GM12878 (cell line): ENCODE measurements around the gene ADK. TPM values are rescaled to one million over a fixed set of nuclear protein-coding genes. Genes with fewer than 3 reads are reported as not detected.

Source experiments
- ATAC-seq: fragments of 200-7000 bp; cut with Tn5 transposase; 3 replicates; pipeline ENCODE4 v1.9.1; 2020; ENCODE audit warnings: mild to moderate bottlenecking, moderate library complexity
- BruUV-seq: library from RNA; stranded (reverse); fragments of 400-500 nt; replicated peaks from 2 replicates; lab custom pipeline; 2021; lab: Mats Ljungman, UMichigan
- CTCF ChIA-PET: fragments of 300-600 bp; sonication (Branson Sonifier 250); formaldehyde crosslinking; extraction: SDS; loops from one replicate; lab custom pipeline; 2021; ENCODE audit warnings: inconsistent platforms; lab: Yijun Ruan, JAX
- POLR2A ChIA-PET: fragments of 350-600 bp; formaldehyde crosslinking; extraction: SDS; loops from one replicate; lab custom pipeline; 2021; ENCODE audit warnings: inconsistent platforms; lab: Charles Lee
- RAD21 ChIA-PET: fragments of 300-600 bp; sonication (Branson Sonifier 250); formaldehyde crosslinking; loops from one replicate; lab custom pipeline; 2023; ENCODE audit warnings: antibody characterized with exemption; ENCODE audit not compliant: unreplicated experiment; lab: Charles Lee
- SMC1A ChIA-PET: fragments of 300-600 bp; sonication (Branson Sonifier 250); formaldehyde crosslinking; loops from one replicate; lab custom pipeline; 2023; ENCODE audit not compliant: unreplicated experiment, uncharacterized antibody; lab: Charles Lee
- DNase-seq: peaks from one replicate; pipeline ENCODE4 v3.0.0-alpha.2; 2011; ENCODE audit warnings: low read depth, low spot score
- FAIRE-seq: peaks from 3 replicates; lab custom pipeline; 2011; peaks lifted over from hg19 to GRCh38; lab: Jason Lieb, UNC
- H2AFZ ChIP-seq: 2 replicates; pipeline ENCODE4 v1.6.0; 2011; ENCODE audit warnings: low read depth, low read length, control low read depth; ENCODE audit not compliant: control insufficient read depth
- H3K27ac ChIP-seq: 2 replicates; pipeline ENCODE4 v1.5.1; 2011; ENCODE audit warnings: control low read depth; ENCODE audit not compliant: control insufficient read depth, insufficient read depth
- H3K27me3 ChIP-seq, 2 experiments: replicated peaks in 1 of 2; 2 replicates each; pipeline versions ENCODE4 v1.6.0 to v1.6.1; 2011; ENCODE audit warnings: low read length in 1 of 2; ENCODE audit not compliant: control insufficient read depth in 2 of 2, insufficient read depth in 2 of 2
- H3K36me3 ChIP-seq, 2 experiments: 2 replicates each; pipeline ENCODE4 v1.5.1; 2011; ENCODE audit warnings: low read length in 1 of 2; ENCODE audit not compliant: control insufficient read depth in 2 of 2, insufficient read depth in 2 of 2
- H3K4me1 ChIP-seq: 2 replicates; pipeline ENCODE4 v1.6.1; 2011; ENCODE audit warnings: mild to moderate bottlenecking, low read length, moderate library complexity, mixed read lengths; ENCODE audit not compliant: control insufficient read depth, insufficient read depth
- H3K4me2 ChIP-seq: 2 replicates; pipeline ENCODE4 v1.6.0; 2011; ENCODE audit warnings: control low read depth; ENCODE audit not compliant: control insufficient read depth, insufficient read depth
- H3K4me3 ChIP-seq: fragments of 200-600 bp; sonication (generic); 2 replicates; pipeline ENCODE4 v1.5.1; 2016
- H3K79me2 ChIP-seq: 2 replicates; pipeline ENCODE4 v1.6.0; 2011; ENCODE audit warnings: low read length; ENCODE audit not compliant: control insufficient read depth, insufficient read depth
- H3K9ac ChIP-seq: 2 replicates; pipeline ENCODE4 v1.8.0; 2011; ENCODE audit warnings: low read length, control low read depth, mixed read lengths; ENCODE audit not compliant: control insufficient read depth, insufficient read depth
- H3K9me3 ChIP-seq: replicated peaks from 3 replicates; pipeline ENCODE4 v1.5.1; 2011; ENCODE audit warnings: mild to moderate bottlenecking, low read length; ENCODE audit not compliant: control insufficient read depth, insufficient read depth
- H4K20me1 ChIP-seq: 2 replicates; pipeline ENCODE4 v1.6.0; 2011; ENCODE audit not compliant: control insufficient read depth, insufficient read depth
- ASH2L ChIP-seq: fragments of 300-600, 200-600 bp; sonication (generic); IDR thresholded peaks from 2 replicates; pipeline ENCODE4 v1.6.1; 2017; ENCODE audit warnings: low read depth, mild to moderate bottlenecking, borderline replicate concordance
- BCL3 ChIP-seq: IDR thresholded peaks from 2 replicates; pipeline ENCODE4 v1.6.1; 2011; ENCODE audit warnings: borderline replicate concordance, low read depth, mild to moderate bottlenecking, moderate library complexity, low read length; ENCODE audit not compliant: insufficient read depth, poor library complexity, severe bottlenecking
- CEBPB ChIP-seq, 2 experiments: fragments of 150-350 bp in 1 of 2; IDR thresholded peaks; 2 replicates each; pipeline ENCODE4 v1.6.1; 2012 to 2014; ENCODE audit warnings: low read depth in 2 of 2, low read length in 2 of 2, borderline replicate concordance in 1 of 2, inconsistent platforms in 1 of 2
- FOS ChIP-seq: IDR thresholded peaks from 3 replicates; pipeline ENCODE4 v1.6.1; 2011; ENCODE audit warnings: borderline replicate concordance; ENCODE audit not compliant: insufficient read length; ENCODE audit errors: extremely low read depth
- FOXK2 ChIP-seq: fragments of 450-650 bp; IDR thresholded peaks from 2 replicates; pipeline ENCODE4 v1.6.1; 2017; ENCODE audit warnings: mild to moderate bottlenecking, moderate library complexity
- FOXM1 ChIP-seq: IDR thresholded peaks from 2 replicates; pipeline ENCODE4 v1.6.1; 2012; ENCODE audit warnings: low read depth, mild to moderate bottlenecking, inconsistent platforms, low read length, moderate library complexity
- HCFC1 ChIP-seq: fragments of 150-350 bp; IDR thresholded peaks from 2 replicates; pipeline ENCODE4 v1.6.1; 2014; ENCODE audit warnings: low read length
- MAX ChIP-seq: IDR thresholded peaks from 2 replicates; pipeline ENCODE4 v1.6.1; 2012; ENCODE audit warnings: low read depth, low read length, improper control_type of control experiment
- MXI1 ChIP-seq: fragments of 150-350 bp; IDR thresholded peaks from 2 replicates; pipeline ENCODE4 v1.6.1; 2011; ENCODE audit warnings: low read depth, mild to moderate bottlenecking, inconsistent platforms, low read length, improper control_type of control experiment
- PAX5 ChIP-seq: IDR thresholded peaks from 2 replicates; pipeline ENCODE4 v1.6.1; 2011; ENCODE audit warnings: low read depth, low read length, borderline replicate concordance
- STAT3 ChIP-seq: IDR thresholded peaks from 2 replicates; pipeline ENCODE4 v1.6.1; 2011; ENCODE audit warnings: low read depth, low read length, improper control_type of control experiment
- TBL1XR1 ChIP-seq: IDR thresholded peaks from 2 replicates; pipeline ENCODE4 v1.6.1; 2012; ENCODE audit warnings: low read depth, low read length, improper control_type of control experiment
- WGBS: methylation state at CpG from one replicate; pipeline ENCODE4 v1.1.6; 2016; ENCODE audit warnings: low lambda C conversion rate; ENCODE audit not compliant: insufficient replicate concordance, insufficient coverage; ENCODE audit errors: missing lambda C conversion rate; 5-methylcytosine and 5-hydroxymethylcytosine counted together
- in situ Hi-C: fragments of 300-500 bp; cut with MboI; formaldehyde crosslinking; loops from 9 replicates; pipeline ENCODE4 v1.14.3; 2018; ENCODE audit warnings: mixed read lengths
- intact Hi-C: fragments of 100-400 bp; cut with micrococcal nuclease; formaldehyde crosslinking; loops from one replicate; pipeline ENCODE4 v1.14.2; 2022; ENCODE audit not compliant: unreplicated experiment
- polyA plus RNA-seq, 11 experiments: library from polyadenylated mRNA; depleted of rRNA in 4 of 11; unstranded in 6 of 11; stranded (reverse) in 5 of 11; fragments of >200 nt; fragmentation: Nextera tagmentation in 4 of 11; fragmentation: Illumina TruSeq in 1 of 11; extraction: Ambion mirVana in 4 of 11; extraction: Trizol in 1 of 11; gene quantifications; 1 replicate in 1 of 11; 2 replicates in 10 of 11; pipeline versions ENCODE4 v1.2.1 to v1.2.3, GENCODE V29; 2011 to 2016; ENCODE audit warnings: inconsistent platforms in 2 of 11, missing spikeins in 2 of 11, low read depth in 1 of 11
- total RNA-seq, 4 experiments: library from RNA; depleted of rRNA in 3 of 4; stranded (reverse); fragments of >200 nt in 3 of 4; fragmentation: Illumina TruSeq in 1 of 4; extraction: Trizol in 1 of 4; gene quantifications; 2 replicates each; pipeline versions ENCODE4 v1.2.1 to v1.2.3, GENCODE V29; 2013 to 2021
- TF ChIP-seq, protein P1 (sequence below): fragments of 450-650 bp; conservative IDR thresholded peaks from 2 replicates; pipeline ENCODE4 v1.6.1; 2017; ENCODE audit warnings: mild to moderate bottlenecking, moderate library complexity
- TF ChIP-seq, protein P2 (sequence below): fragments of 150-350 bp; IDR thresholded peaks from 2 replicates; pipeline ENCODE4 v1.6.1; 2014; ENCODE audit warnings: mild to moderate bottlenecking, low read depth, low read length

The ADK gene
- total and polyA plus RNA-seq, 10 of the 15 experiments (the other 5 are each of a cell fraction or from before 2014, with no cell fraction given) = 42.0 to 151 (median 81.6) TPM

- H3K27me3 ChIP-seq = no peaks in the 10 kb centered on the region
- DNase-seq (no peak), ATAC-seq (no peak)
- H3K9me3 ChIP-seq = no peaks in the 10 kb centered on the region
- intact Hi-C loops (no loop called here), in situ Hi-C loops (no loop called here)
- no peak overlapping the region for H3K9ac ChIP-seq
- 48% methylated on average over 8 of the region's 8 CpGs for WGBS
- no peaks in the 10 kb centered on the region for H4K20me1 ChIP-seq
- ChIA-PET POLR2A (interaction anchor here (0.6 kb wide), 2 partner anchors 311 to 462 kb away, joined by 3 to 8 read pairs; no protein-coding TSS in a partner anchor), SMC1A (interaction anchor here (0.6 to 6.1 kb wide), 2 partner anchors 265 to 336 kb away, joined by 3 to 42 read pairs; no protein-coding TSS in a partner anchor), CTCF (interaction anchor here (4.5 kb wide), 1 partner anchor 15 kb away, joined by 16 read pairs; no protein-coding TSS in a partner anchor)
- H3K27ac ChIP-seq = no peak overlapping the region
- no peak overlapping the region for H3K4me2 ChIP-seq
- no peak overlapping the region for H3K4me3 ChIP-seq
- peaks cover 4% of the 10 kb centered on the region; the same call in 1 of the 2 replicates for H3K4me1 ChIP-seq
- BruUV-seq = no TSS peak
- no peak for TF ChIP-seq FOS
- no peak for TF ChIP-seq MXI1
- no peak for TF ChIP-seq MAX
- no peak for TF ChIP-seq STAT3
- no peak for TF ChIP-seq HCFC1
- TF ChIP-seq CEBPB (IDR thresholded peaks at IDR 0.05; ENCODE audit: borderline replicate concordance in 1 of 2, low read depth in 2 of 2, low read length in 2 of 2) = no peak
- TF ChIP-seq, protein P1, sequence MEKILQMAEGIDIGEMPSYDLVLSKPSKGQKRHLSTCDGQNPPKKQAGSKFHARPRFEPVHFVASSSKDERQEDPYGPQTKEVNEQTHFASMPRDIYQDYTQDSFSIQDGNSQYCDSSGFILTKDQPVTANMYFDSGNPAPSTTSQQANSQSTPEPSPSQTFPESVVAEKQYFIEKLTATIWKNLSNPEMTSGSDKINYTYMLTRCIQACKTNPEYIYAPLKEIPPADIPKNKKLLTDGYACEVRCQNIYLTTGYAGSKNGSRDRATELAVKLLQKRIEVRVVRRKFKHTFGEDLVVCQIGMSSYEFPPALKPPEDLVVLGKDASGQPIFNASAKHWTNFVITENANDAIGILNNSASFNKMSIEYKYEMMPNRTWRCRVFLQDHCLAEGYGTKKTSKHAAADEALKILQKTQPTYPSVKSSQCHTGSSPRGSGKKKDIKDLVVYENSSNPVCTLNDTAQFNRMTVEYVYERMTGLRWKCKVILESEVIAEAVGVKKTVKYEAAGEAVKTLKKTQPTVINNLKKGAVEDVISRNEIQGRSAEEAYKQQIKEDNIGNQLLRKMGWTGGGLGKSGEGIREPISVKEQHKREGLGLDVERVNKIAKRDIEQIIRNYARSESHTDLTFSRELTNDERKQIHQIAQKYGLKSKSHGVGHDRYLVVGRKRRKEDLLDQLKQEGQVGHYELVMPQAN = no peak
- no peak for TF ChIP-seq FOXM1
- no peak for TF ChIP-seq PAX5
- TF ChIP-seq FOXK2 = no peak
- no peak for TF ChIP-seq BCL3
- no peak for TF ChIP-seq TBL1XR1
- TF ChIP-seq, protein P2, sequence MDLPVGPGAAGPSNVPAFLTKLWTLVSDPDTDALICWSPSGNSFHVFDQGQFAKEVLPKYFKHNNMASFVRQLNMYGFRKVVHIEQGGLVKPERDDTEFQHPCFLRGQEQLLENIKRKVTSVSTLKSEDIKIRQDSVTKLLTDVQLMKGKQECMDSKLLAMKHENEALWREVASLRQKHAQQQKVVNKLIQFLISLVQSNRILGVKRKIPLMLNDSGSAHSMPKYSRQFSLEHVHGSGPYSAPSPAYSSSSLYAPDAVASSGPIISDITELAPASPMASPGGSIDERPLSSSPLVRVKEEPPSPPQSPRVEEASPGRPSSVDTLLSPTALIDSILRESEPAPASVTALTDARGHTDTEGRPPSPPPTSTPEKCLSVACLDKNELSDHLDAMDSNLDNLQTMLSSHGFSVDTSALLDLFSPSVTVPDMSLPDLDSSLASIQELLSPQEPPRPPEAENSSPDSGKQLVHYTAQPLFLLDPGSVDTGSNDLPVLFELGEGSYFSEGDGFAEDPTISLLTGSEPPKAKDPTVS = no peak
- no peak for TF ChIP-seq ASH2L
- TF ChIP-seq, all 136 proteins: peak for 0
- no peak for FAIRE-seq
- H3K36me3 ChIP-seq = no peaks in the 10 kb centered on the region
- RAD21 ChIA-PET = no interaction called here
- no peaks in the 10 kb centered on the region for H3K79me2 ChIP-seq
- no peak overlapping the region for H2AFZ ChIP-seq
These were observed 603.4 kb downstream of the ADK start for GRCh38 chr10:74754381-74754821.
